GM12878 (cell line): ENCODE measurements around the gene TRABD2B. TPM values are rescaled to one million over a fixed set of nuclear protein-coding genes. Genes with fewer than 3 reads are reported as not detected.

Experiments
- ATAC-seq: fragments of 200-7000 bp; cut with Tn5 transposase; 3 replicates; pipeline ENCODE4 v1.9.1; 2020; ENCODE audit warnings: mild to moderate bottlenecking, moderate library complexity
- BruUV-seq: library from RNA; stranded (reverse); fragments of 400-500 nt; replicated peaks from 2 replicates; lab custom pipeline; 2021; lab: Mats Ljungman, UMichigan
- CTCF ChIA-PET: fragments of 300-600 bp; sonication (Branson Sonifier 250); formaldehyde crosslinking; extraction: SDS; loops from one replicate; lab custom pipeline; 2021; ENCODE audit warnings: inconsistent platforms; lab: Yijun Ruan, JAX
- POLR2A ChIA-PET: fragments of 350-600 bp; formaldehyde crosslinking; extraction: SDS; loops from one replicate; lab custom pipeline; 2021; ENCODE audit warnings: inconsistent platforms; lab: Charles Lee
- RAD21 ChIA-PET: fragments of 300-600 bp; sonication (Branson Sonifier 250); formaldehyde crosslinking; loops from one replicate; lab custom pipeline; 2023; ENCODE audit warnings: antibody characterized with exemption; ENCODE audit not compliant: unreplicated experiment; lab: Charles Lee
- SMC1A ChIA-PET: fragments of 300-600 bp; sonication (Branson Sonifier 250); formaldehyde crosslinking; loops from one replicate; lab custom pipeline; 2023; ENCODE audit not compliant: unreplicated experiment, uncharacterized antibody; lab: Charles Lee
- DNase-seq: peaks from one replicate; pipeline ENCODE4 v3.0.0-alpha.2; 2011; ENCODE audit warnings: low read depth, low spot score
- FAIRE-seq: peaks from 3 replicates; lab custom pipeline; 2011; peaks lifted over from hg19 to GRCh38; lab: Jason Lieb, UNC
- H2AFZ ChIP-seq: 2 replicates; pipeline ENCODE4 v1.6.0; 2011; ENCODE audit warnings: low read depth, low read length, control low read depth; ENCODE audit not compliant: control insufficient read depth
- H3K27ac ChIP-seq: 2 replicates; pipeline ENCODE4 v1.5.1; 2011; ENCODE audit warnings: control low read depth; ENCODE audit not compliant: control insufficient read depth, insufficient read depth
- H3K27me3 ChIP-seq, 2 experiments: replicated peaks in 1 of 2; 2 replicates each; pipeline versions ENCODE4 v1.6.0 to v1.6.1; 2011; ENCODE audit warnings: low read length in 1 of 2; ENCODE audit not compliant: control insufficient read depth in 2 of 2, insufficient read depth in 2 of 2
- H3K36me3 ChIP-seq, 2 experiments: 2 replicates each; pipeline ENCODE4 v1.5.1; 2011; ENCODE audit warnings: low read length in 1 of 2; ENCODE audit not compliant: control insufficient read depth in 2 of 2, insufficient read depth in 2 of 2
- H3K4me1 ChIP-seq: 2 replicates; pipeline ENCODE4 v1.6.1; 2011; ENCODE audit warnings: mild to moderate bottlenecking, low read length, moderate library complexity, mixed read lengths; ENCODE audit not compliant: control insufficient read depth, insufficient read depth
- H3K4me2 ChIP-seq: 2 replicates; pipeline ENCODE4 v1.6.0; 2011; ENCODE audit warnings: control low read depth; ENCODE audit not compliant: control insufficient read depth, insufficient read depth
- H3K4me3 ChIP-seq: fragments of 200-600 bp; sonication (generic); 2 replicates; pipeline ENCODE4 v1.5.1; 2016
- H3K79me2 ChIP-seq: 2 replicates; pipeline ENCODE4 v1.6.0; 2011; ENCODE audit warnings: low read length; ENCODE audit not compliant: control insufficient read depth, insufficient read depth
- H3K9ac ChIP-seq: 2 replicates; pipeline ENCODE4 v1.8.0; 2011; ENCODE audit warnings: low read length, control low read depth, mixed read lengths; ENCODE audit not compliant: control insufficient read depth, insufficient read depth
- H3K9me3 ChIP-seq: replicated peaks from 3 replicates; pipeline ENCODE4 v1.5.1; 2011; ENCODE audit warnings: mild to moderate bottlenecking, low read length; ENCODE audit not compliant: control insufficient read depth, insufficient read depth
- H4K20me1 ChIP-seq: 2 replicates; pipeline ENCODE4 v1.6.0; 2011; ENCODE audit not compliant: control insufficient read depth, insufficient read depth
- BCL11A ChIP-seq: IDR thresholded peaks from 2 replicates; pipeline ENCODE4 v1.6.1; 2011; ENCODE audit warnings: low read depth, low read length
- CEBPB ChIP-seq, 2 experiments: fragments of 150-350 bp in 1 of 2; IDR thresholded peaks; 2 replicates each; pipeline ENCODE4 v1.6.1; 2012 to 2014; ENCODE audit warnings: low read depth in 2 of 2, low read length in 2 of 2, borderline replicate concordance in 1 of 2, inconsistent platforms in 1 of 2
- DPF2 ChIP-seq: fragments of 450-650 bp; IDR thresholded peaks from 2 replicates; pipeline ENCODE4 v1.6.1; 2017; ENCODE audit warnings: mild to moderate bottlenecking
- IRF4 ChIP-seq: IDR thresholded peaks from 2 replicates; pipeline ENCODE4 v1.6.1; 2011; ENCODE audit warnings: low read depth, low read length
- KDM1A ChIP-seq: fragments of 200-600 bp; sonication (generic); IDR thresholded peaks from 2 replicates; pipeline ENCODE4 v1.6.1; 2016; ENCODE audit warnings: borderline replicate concordance
- MXI1 ChIP-seq: fragments of 150-350 bp; IDR thresholded peaks from 2 replicates; pipeline ENCODE4 v1.6.1; 2011; ENCODE audit warnings: low read depth, mild to moderate bottlenecking, inconsistent platforms, low read length, improper control_type of control experiment
- MYC ChIP-seq: IDR thresholded peaks from 2 replicates; pipeline ENCODE4 v1.6.1; 2011; ENCODE audit warnings: mild to moderate bottlenecking, low read length, moderate library complexity, inconsistent platforms; ENCODE audit not compliant: insufficient read depth, insufficient replicate concordance, insufficient read length, severe bottlenecking
- NBN ChIP-seq: fragments of 450-650 bp; IDR thresholded peaks from 2 replicates; pipeline ENCODE4 v1.6.1; 2016
- NRF1 ChIP-seq: conservative IDR thresholded peaks from 2 replicates; pipeline ENCODE4 v1.6.1; 2011; ENCODE audit warnings: mild to moderate bottlenecking, low read depth, low read length, improper control_type of control experiment
- TBL1XR1 ChIP-seq: IDR thresholded peaks from 2 replicates; pipeline ENCODE4 v1.6.1; 2012; ENCODE audit warnings: low read depth, low read length, improper control_type of control experiment
- TCF7 ChIP-seq: IDR thresholded peaks from 2 replicates; pipeline ENCODE4 v1.6.1; 2014; ENCODE audit warnings: antibody characterized with exemption, borderline replicate concordance
- ZNF217 ChIP-seq: fragments of 450-650 bp; IDR thresholded peaks from 2 replicates; pipeline ENCODE4 v1.6.1; 2017; ENCODE audit warnings: antibody characterized with exemption, mild to moderate bottlenecking
- ZNF274 ChIP-seq: IDR thresholded peaks from one replicate; pipeline ENCODE4 v1.8.0; 2011; ENCODE audit not compliant: insufficient read length, insufficient read depth
- WGBS: methylation state at CpG from one replicate; pipeline ENCODE4 v1.1.6; 2016; ENCODE audit warnings: low lambda C conversion rate; ENCODE audit not compliant: insufficient replicate concordance, insufficient coverage; ENCODE audit errors: missing lambda C conversion rate; 5-methylcytosine and 5-hydroxymethylcytosine counted together
- in situ Hi-C: fragments of 300-500 bp; cut with MboI; formaldehyde crosslinking; loops from 9 replicates; pipeline ENCODE4 v1.14.3; 2018; ENCODE audit warnings: mixed read lengths
- intact Hi-C: fragments of 100-400 bp; cut with micrococcal nuclease; formaldehyde crosslinking; loops from one replicate; pipeline ENCODE4 v1.14.2; 2022; ENCODE audit not compliant: unreplicated experiment
- polyA plus RNA-seq, 11 experiments: library from polyadenylated mRNA; depleted of rRNA in 4 of 11; unstranded in 6 of 11; stranded (reverse) in 5 of 11; fragments of >200 nt; fragmentation: Nextera tagmentation in 4 of 11; fragmentation: Illumina TruSeq in 1 of 11; extraction: Ambion mirVana in 4 of 11; extraction: Trizol in 1 of 11; gene quantifications; 1 replicate in 1 of 11; 2 replicates in 10 of 11; pipeline versions ENCODE4 v1.2.1 to v1.2.3, GENCODE V29; 2011 to 2016; ENCODE audit warnings: inconsistent platforms in 2 of 11, missing spikeins in 2 of 11, low read depth in 1 of 11
- total RNA-seq, 4 experiments: library from RNA; depleted of rRNA in 3 of 4; stranded (reverse); fragments of >200 nt in 3 of 4; fragmentation: Illumina TruSeq in 1 of 4; extraction: Trizol in 1 of 4; gene quantifications; 2 replicates each; pipeline versions ENCODE4 v1.2.1 to v1.2.3, GENCODE V29; 2013 to 2021
- TF ChIP-seq, protein P1 (sequence below), 3 experiments: IDR thresholded peaks in 2 of 3; conservative IDR thresholded peaks in 1 of 3; 2 replicates each; pipeline ENCODE4 v1.5.1; 2011; ENCODE audit warnings: low read depth in 3 of 3, low read length in 3 of 3, mild to moderate bottlenecking in 3 of 3, control low read depth in 2 of 3, moderate library complexity in 2 of 3, inconsistent platforms in 1 of 3, mixed read lengths in 1 of 3; ENCODE audit not compliant: control insufficient read depth in 2 of 3, insufficient read depth in 1 of 3; ENCODE audit errors: extremely low read depth in 1 of 3
- TF ChIP-seq, protein P2 (sequence below): fragments of 150-350 bp; IDR thresholded peaks from 2 replicates; pipeline ENCODE4 v1.6.1; 2016; ENCODE audit warnings: low read depth, low read length

Gene TRABD2B
- total and polyA plus RNA-seq, 10 of the 15 experiments (the other 5 are each of a cell fraction or from before 2014, with no cell fraction given), result not detected

DNA sequence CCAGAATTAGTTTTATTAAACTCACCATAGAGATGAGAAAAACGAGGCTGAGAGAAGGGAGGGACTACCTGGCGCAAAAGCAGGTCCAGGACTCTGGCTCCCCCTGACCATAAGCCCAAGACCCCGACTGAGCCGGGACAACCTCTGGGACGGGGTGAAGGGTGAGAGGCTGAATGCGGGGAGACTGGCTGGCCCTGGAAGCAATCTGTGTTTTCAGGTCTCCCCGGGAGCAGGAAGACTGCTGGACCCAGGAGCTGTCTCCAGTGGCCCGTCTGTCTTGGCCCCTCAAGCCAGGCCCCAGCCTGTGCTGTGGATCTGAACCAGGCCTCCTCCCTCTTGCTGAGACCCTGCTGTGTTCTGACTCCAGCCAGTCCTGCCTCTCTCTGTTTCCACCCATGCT lies 240.8 kb downstream of the TRABD2B start:
- Histone ChIP-seq H3K27me3 (no peaks in the 10 kb centered on the region; a peak in 1 of 4 replicates), H2AFZ (no peak overlapping the region), H3K4me2 (no peak overlapping the region), H4K20me1 (no peaks in the 10 kb centered on the region), H3K9me3 (no peaks in the 10 kb centered on the region), H3K79me2 (no peaks in the 10 kb centered on the region), H3K4me1 (no peaks in the 10 kb centered on the region; the same call in 1 of the 2 replicates), H3K4me3 (no peak overlapping the region), H3K9ac (no peak overlapping the region), H3K27ac (no peak overlapping the region), H3K36me3 (no peaks in the 10 kb centered on the region)
- WGBS, result 49% methylated on average over 8 of the region's 8 CpGs
- intact Hi-C loops, result no loop called here
- ChIA-PET RAD21 (no interaction called here), POLR2A (no interaction called here), CTCF (interaction anchor here (0.7 to 1.8 kb wide), 6 partner anchors 9 to 61 kb away, joined by 3 to 5 read pairs (median 3); no protein-coding TSS in a partner anchor), SMC1A (no interaction called here)
- FAIRE-seq, result no peak
- DNase-seq, result no peak
- ATAC-seq, result no peak
- BruUV-seq, result no TSS peak
- in situ Hi-C loops, result no loop called here
- TF ChIP-seq MXI1 (no peak), KDM1A (no peak), NRF1 (no peak), TBL1XR1 (no peak), MYC (no peak), NBN (no peak), ZNF274 (no peak), BCL11A (no peak), CEBPB (IDR thresholded peaks at IDR 0.05; ENCODE audit: borderline replicate concordance in 1 of 2, low read depth in 2 of 2, low read length in 2 of 2) (no peak), DPF2 (no peak), IRF4 (no peak), TCF7 (no peak), ZNF217 (no peak)
- TF ChIP-seq, protein P1, sequence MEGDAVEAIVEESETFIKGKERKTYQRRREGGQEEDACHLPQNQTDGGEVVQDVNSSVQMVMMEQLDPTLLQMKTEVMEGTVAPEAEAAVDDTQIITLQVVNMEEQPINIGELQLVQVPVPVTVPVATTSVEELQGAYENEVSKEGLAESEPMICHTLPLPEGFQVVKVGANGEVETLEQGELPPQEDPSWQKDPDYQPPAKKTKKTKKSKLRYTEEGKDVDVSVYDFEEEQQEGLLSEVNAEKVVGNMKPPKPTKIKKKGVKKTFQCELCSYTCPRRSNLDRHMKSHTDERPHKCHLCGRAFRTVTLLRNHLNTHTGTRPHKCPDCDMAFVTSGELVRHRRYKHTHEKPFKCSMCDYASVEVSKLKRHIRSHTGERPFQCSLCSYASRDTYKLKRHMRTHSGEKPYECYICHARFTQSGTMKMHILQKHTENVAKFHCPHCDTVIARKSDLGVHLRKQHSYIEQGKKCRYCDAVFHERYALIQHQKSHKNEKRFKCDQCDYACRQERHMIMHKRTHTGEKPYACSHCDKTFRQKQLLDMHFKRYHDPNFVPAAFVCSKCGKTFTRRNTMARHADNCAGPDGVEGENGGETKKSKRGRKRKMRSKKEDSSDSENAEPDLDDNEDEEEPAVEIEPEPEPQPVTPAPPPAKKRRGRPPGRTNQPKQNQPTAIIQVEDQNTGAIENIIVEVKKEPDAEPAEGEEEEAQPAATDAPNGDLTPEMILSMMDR (IDR thresholded peaks at IDR 0.05 in 2 of 3, conservative IDR thresholded peaks at IDR 0.05 in 1 of 3; ENCODE audit: control insufficient read depth in 2 of 3, extremely low read depth in 1 of 3, insufficient read depth in 1 of 3, low read depth in 3 of 3, low read length in 3 of 3), result no peak
- TF ChIP-seq, protein P2, sequence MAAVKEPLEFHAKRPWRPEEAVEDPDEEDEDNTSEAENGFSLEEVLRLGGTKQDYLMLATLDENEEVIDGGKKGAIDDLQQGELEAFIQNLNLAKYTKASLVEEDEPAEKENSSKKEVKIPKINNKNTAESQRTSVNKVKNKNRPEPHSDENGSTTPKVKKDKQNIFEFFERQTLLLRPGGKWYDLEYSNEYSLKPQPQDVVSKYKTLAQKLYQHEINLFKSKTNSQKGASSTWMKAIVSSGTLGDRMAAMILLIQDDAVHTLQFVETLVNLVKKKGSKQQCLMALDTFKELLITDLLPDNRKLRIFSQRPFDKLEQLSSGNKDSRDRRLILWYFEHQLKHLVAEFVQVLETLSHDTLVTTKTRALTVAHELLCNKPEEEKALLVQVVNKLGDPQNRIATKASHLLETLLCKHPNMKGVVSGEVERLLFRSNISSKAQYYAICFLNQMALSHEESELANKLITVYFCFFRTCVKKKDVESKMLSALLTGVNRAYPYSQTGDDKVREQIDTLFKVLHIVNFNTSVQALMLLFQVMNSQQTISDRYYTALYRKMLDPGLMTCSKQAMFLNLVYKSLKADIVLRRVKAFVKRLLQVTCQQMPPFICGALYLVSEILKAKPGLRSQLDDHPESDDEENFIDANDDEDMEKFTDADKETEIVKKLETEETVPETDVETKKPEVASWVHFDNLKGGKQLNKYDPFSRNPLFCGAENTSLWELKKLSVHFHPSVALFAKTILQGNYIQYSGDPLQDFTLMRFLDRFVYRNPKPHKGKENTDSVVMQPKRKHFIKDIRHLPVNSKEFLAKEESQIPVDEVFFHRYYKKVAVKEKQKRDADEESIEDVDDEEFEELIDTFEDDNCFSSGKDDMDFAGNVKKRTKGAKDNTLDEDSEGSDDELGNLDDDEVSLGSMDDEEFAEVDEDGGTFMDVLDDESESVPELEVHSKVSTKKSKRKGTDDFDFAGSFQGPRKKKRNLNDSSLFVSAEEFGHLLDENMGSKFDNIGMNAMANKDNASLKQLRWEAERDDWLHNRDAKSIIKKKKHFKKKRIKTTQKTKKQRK, result no peak
